OCI-LY1 (cell line): ENCODE results near the gene IGSF1.
"Not testable (repeated sequence)": the region's sequence is repeated elsewhere in the genome, so short reads cannot be mapped to it uniquely, and the experiment has no call there.

Experiments
- H2AFZ ChIP-seq: fragments of 200-600 bp; sonication (generic), shearing (Covaris generic); 2 replicates; pipeline ENCODE4 v1.6.0; 2014; ENCODE audit warnings: antibody characterized with exemption, mild to moderate bottlenecking, low read length
- H3F3A ChIP-seq: fragments of 200-600 bp; sonication (generic), shearing (Covaris generic); 2 replicates; pipeline ENCODE4 v1.6.0; 2014; ENCODE audit warnings: mild to moderate bottlenecking, antibody characterized with exemption, low read length, moderate library complexity; ENCODE audit not compliant: insufficient read depth
- H3K27ac ChIP-seq: fragments of 200-600 bp; sonication (generic); 2 replicates; pipeline ENCODE4 v1.5.1; 2014; ENCODE audit warnings: low read length, mixed run types, mild to moderate bottlenecking, low read depth; ENCODE audit not compliant: poor library complexity, severe bottlenecking
- H3K27me3 ChIP-seq: fragments of 200-600 bp; sonication (generic); 2 replicates; pipeline ENCODE4 v1.6.0; 2014; ENCODE audit warnings: antibody characterized with exemption, mild to moderate bottlenecking, low read length, moderate library complexity; ENCODE audit not compliant: insufficient read depth
- H3K36me3 ChIP-seq: fragments of 200-600 bp; sonication (generic); 2 replicates; pipeline ENCODE4 v1.6.1; 2014; ENCODE audit warnings: mild to moderate bottlenecking, antibody characterized with exemption, low read length, moderate library complexity, mixed read lengths; ENCODE audit not compliant: insufficient read depth
- H3K4me1 ChIP-seq: fragments of 200-600 bp; sonication (generic); 2 replicates; pipeline ENCODE4 v1.5.1; 2014; ENCODE audit warnings: mild to moderate bottlenecking, low read length, moderate library complexity; ENCODE audit not compliant: insufficient read depth, severe bottlenecking
- H3K4me2 ChIP-seq: fragments of 200-600 bp; sonication (generic), shearing (Covaris generic); 2 replicates; pipeline ENCODE4 v1.6.1; 2014; ENCODE audit warnings: low read length
- H3K4me3 ChIP-seq: fragments of 200-600 bp; sonication (generic); 2 replicates; pipeline ENCODE4 v1.5.1; 2014; ENCODE audit warnings: low read length, low read depth, mild to moderate bottlenecking, mixed read lengths; ENCODE audit not compliant: poor library complexity, severe bottlenecking
- H3K79me2 ChIP-seq: fragments of 200-600 bp; shearing (Covaris generic); 2 replicates; pipeline ENCODE4 v1.6.1; 2016; ENCODE audit warnings: mixed run types, low read length, mixed read lengths; ENCODE audit not compliant: insufficient read depth
- H3K9ac ChIP-seq: fragments of 200-600 bp; sonication (generic), shearing (Covaris generic); 2 replicates; pipeline ENCODE4 v1.6.1; 2014; ENCODE audit warnings: mild to moderate bottlenecking, low read length, mixed read lengths
- H3K9me2 ChIP-seq: fragments of 200-600 bp; sonication (generic), shearing (Covaris generic); 2 replicates; pipeline ENCODE4 v1.6.1; 2014; ENCODE audit warnings: low read depth, mild to moderate bottlenecking, low read length, mixed read lengths
- H3K9me3 ChIP-seq: fragments of 200-600 bp; shearing (Covaris generic); 2 replicates; pipeline ENCODE4 v1.6.1; 2014; ENCODE audit warnings: low read length, mixed read lengths
- H4K20me1 ChIP-seq: fragments of 200-600 bp; sonication (generic), shearing (Covaris generic); 2 replicates; pipeline ENCODE4 v1.6.0; 2016; ENCODE audit warnings: mild to moderate bottlenecking, low read length; ENCODE audit not compliant: insufficient read depth
- CTCF ChIP-seq: fragments of 200-600 bp; sonication (generic), shearing (Covaris generic); IDR thresholded peaks from 2 replicates; pipeline ENCODE4 v1.5.1; 2017; ENCODE audit warnings: mild to moderate bottlenecking, antibody characterized with exemption, low read length, moderate library complexity, mixed read lengths
- EZH2 ChIP-seq: fragments of 200-600 bp; sonication (generic), shearing (Covaris generic); IDR thresholded peaks from 2 replicates; pipeline ENCODE4 v1.8.0; 2017; ENCODE audit warnings: borderline replicate concordance, mixed run types, mild to moderate bottlenecking, antibody characterized with exemption, low read length, moderate library complexity, mixed read lengths

Gene IGSF1

GRCh38 chrX:131262200-131262599, 26.9 kb downstream of the IGSF1 start:
- TF ChIP-seq CTCF (no peak), EZH2 (no peak)
- Histone ChIP-seq H2AFZ (no peak overlapping the region), H3K36me3 (no peaks in the 10 kb centered on the region), H3K9me3 (no peaks in the 10 kb centered on the region), H3K9ac (no peak overlapping the region), H3K4me1 (no peaks in the 10 kb centered on the region), H3K4me3 (no peak overlapping the region), H4K20me1 (no peaks in the 10 kb centered on the region), H3F3A (no peaks in the 10 kb centered on the region), H3K4me2 (no peak overlapping the region), H3K9me2 (no peaks in the 10 kb centered on the region), H3K79me2 (no peaks in the 10 kb centered on the region), H3K27ac (no peak overlapping the region), H3K27me3 (no peaks in the 10 kb centered on the region)

GRCh38 chrX:131257367-131257766, 31.7 kb downstream of the IGSF1 start:
- Histone ChIP-seq H3K9ac (no peak overlapping the region), H3K27me3 (no peaks in the 10 kb centered on the region), H3K4me1 (no peaks in the 10 kb centered on the region), H3K9me3 (no peaks in the 10 kb centered on the region), H3K9me2 (no peaks in the 10 kb centered on the region), H3F3A (no peaks in the 10 kb centered on the region), H4K20me1 (no peaks in the 10 kb centered on the region), H3K4me3 (no peak overlapping the region), H3K4me2 (no peak overlapping the region), H2AFZ (no peak overlapping the region), H3K27ac (no peak overlapping the region), H3K36me3 (no peaks in the 10 kb centered on the region), H3K79me2 (no peaks in the 10 kb centered on the region)
- TF ChIP-seq EZH2 (no peak), CTCF (no peak)

GRCh38 chrX:131250984-131251738, 37.9 kb downstream of the IGSF1 start:
- not testable (repeated sequence) for H3K27me3 ChIP-seq, H3K4me2 ChIP-seq, H3K79me2 ChIP-seq, H3K36me3 ChIP-seq, H3K9ac ChIP-seq, H3K27ac ChIP-seq, H4K20me1 ChIP-seq, H3K9me2 ChIP-seq, H3F3A ChIP-seq, H3K4me3 ChIP-seq, H3K9me3 ChIP-seq, H2AFZ ChIP-seq, H3K4me1 ChIP-seq

GRCh38 chrX:131239057-131239456, 50.0 kb downstream of the IGSF1 start:
- no peak overlapping the region for H3K4me3 ChIP-seq
- no peak overlapping the region for H3K27ac ChIP-seq
- H3K36me3 ChIP-seq, result no peaks in the 10 kb centered on the region
- no peak overlapping the region for H3K4me2 ChIP-seq
- no peaks in the 10 kb centered on the region for H3K9me3 ChIP-seq
- H2AFZ ChIP-seq, result no peak overlapping the region
- H3K9me2 ChIP-seq, result no peaks in the 10 kb centered on the region
- H3F3A ChIP-seq, result no peaks in the 10 kb centered on the region
- no peaks in the 10 kb centered on the region for H4K20me1 ChIP-seq
- no peaks in the 10 kb centered on the region for H3K4me1 ChIP-seq
- no peaks in the 10 kb centered on the region for H3K79me2 ChIP-seq
- no peak overlapping the region for H3K9ac ChIP-seq
- no peaks in the 10 kb centered on the region for H3K27me3 ChIP-seq
- TF ChIP-seq CTCF, result no peak
- no peak for TF ChIP-seq EZH2
